SK-N-SH treated with all-trans-retinoic acid at 6 μM for 48 hours (cell line): ENCODE data around the gene C11orf58.

ENCODE experiments used
- ATAC-seq: fragments of 200-7000 bp; cut with Tn5 transposase; 3 replicates; pipeline ENCODE4 v1.9.1; 2020; ENCODE audit warnings: mild to moderate bottlenecking, moderate library complexity
- ARNTL ChIP-seq: fragments of 450-650 bp; formaldehyde crosslinking; IDR thresholded peaks from 2 replicates; pipeline ENCODE4 v1.5.0; 2020; ENCODE audit warnings: low read depth, mild to moderate bottlenecking, moderate library complexity, borderline replicate concordance
- BACH2 ChIP-seq: fragments of 250-450 bp; sonication (Bioruptor Pico); IDR thresholded peaks from 2 replicates; pipeline ENCODE4 v1.9.0; 2021; ENCODE audit warnings: mild to moderate bottlenecking, borderline replicate concordance
- CSDC2 ChIP-seq: fragments of 250-450 bp; sonication (Bioruptor Pico); IDR thresholded peaks from 2 replicates; pipeline ENCODE4 v1.5.0; 2020; ENCODE audit warnings: mild to moderate bottlenecking, moderate library complexity
- GLIS3 ChIP-seq: fragments of 250-450 bp; sonication (Bioruptor Pico); IDR thresholded peaks from 2 replicates; pipeline ENCODE4 v1.5.0; 2020; ENCODE audit warnings: mild to moderate bottlenecking, moderate library complexity
- ISL1 ChIP-seq: fragments of 250-450 bp; sonication (Bioruptor Pico); IDR thresholded peaks from 2 replicates; pipeline ENCODE4 v2.1.2; 2022; ENCODE audit warnings: mild to moderate bottlenecking, moderate library complexity
- OSR1 ChIP-seq: fragments of 250-450 bp; sonication (Bioruptor Pico); IDR thresholded peaks from 2 replicates; pipeline ENCODE4 v1.8.0; 2022; ENCODE audit warnings: moderate library complexity, mild to moderate bottlenecking, inconsistent platforms
- PPARA ChIP-seq: fragments of 250-450 bp; sonication (Bioruptor Pico); IDR thresholded peaks from 2 replicates; pipeline ENCODE4 v1.5.0; 2020; ENCODE audit warnings: mild to moderate bottlenecking, borderline replicate concordance
- SNAI2 ChIP-seq: fragments of 250-450 bp; sonication (Bioruptor Pico); IDR thresholded peaks from 2 replicates; pipeline ENCODE4 v1.5.0; 2020; ENCODE audit warnings: mild to moderate bottlenecking, moderate library complexity
- TCF4 ChIP-seq: fragments of 250-450 bp; sonication (Bioruptor Pico); IDR thresholded peaks from 2 replicates; pipeline ENCODE4 v1.8.0; 2021; ENCODE audit warnings: mild to moderate bottlenecking, moderate library complexity, borderline replicate concordance
- TOX ChIP-seq: fragments of 250-450 bp; sonication (Bioruptor Pico); IDR thresholded peaks from 2 replicates; pipeline ENCODE4 v1.8.0; 2021; ENCODE audit warnings: mild to moderate bottlenecking, moderate library complexity, borderline replicate concordance
- TSHZ2 ChIP-seq: fragments of 250-450 bp; sonication (Bioruptor Pico); IDR thresholded peaks from 2 replicates; pipeline ENCODE4 v1.5.0; 2020; ENCODE audit warnings: mild to moderate bottlenecking, moderate library complexity
- ZC3H10 ChIP-seq: fragments of 250-450 bp; sonication (Bioruptor Pico); IDR thresholded peaks from 2 replicates; pipeline ENCODE4 v1.5.1; 2021; ENCODE audit warnings: mild to moderate bottlenecking, moderate library complexity
- ZFP3 ChIP-seq: fragments of 250-450 bp; sonication (Bioruptor Pico); IDR thresholded peaks from 2 replicates; pipeline ENCODE4 v1.5.0; 2020; ENCODE audit warnings: mild to moderate bottlenecking, moderate library complexity
- ZFP30 ChIP-seq: fragments of 450-650 bp; formaldehyde crosslinking; IDR thresholded peaks from 2 replicates; pipeline ENCODE4 v1.5.0; 2022; ENCODE audit warnings: mild to moderate bottlenecking, moderate library complexity
- ZNF565 ChIP-seq: fragments of 450-650 bp; formaldehyde crosslinking; conservative IDR thresholded peaks from 2 replicates; pipeline ENCODE4 v1.5.0; 2020; ENCODE audit warnings: low read depth, mild to moderate bottlenecking, moderate library complexity
- ZNF70 ChIP-seq: fragments of 450-650 bp; formaldehyde crosslinking; IDR thresholded peaks from 2 replicates; pipeline ENCODE4 v1.5.0; 2020; ENCODE audit warnings: mild to moderate bottlenecking, moderate library complexity
- TF ChIP-seq, protein P1 (sequence below): fragments of 250-450 bp; sonication (Bioruptor Pico); IDR thresholded peaks from 2 replicates; pipeline ENCODE4 v1.8.0; 2020; ENCODE audit warnings: mild to moderate bottlenecking, moderate library complexity, borderline replicate concordance
- TF ChIP-seq, protein P2 (sequence below): fragments of 250-450 bp; sonication (Bioruptor Pico); IDR thresholded peaks from 2 replicates; pipeline ENCODE4 v1.5.1; 2021; ENCODE audit warnings: mild to moderate bottlenecking, moderate library complexity
- TF ChIP-seq, protein P3 (sequence below): fragments of 250-450 bp; sonication (Bioruptor Pico); IDR thresholded peaks from 2 replicates; pipeline ENCODE4 v1.8.0; 2021; ENCODE audit warnings: low read depth, mild to moderate bottlenecking, moderate library complexity, borderline replicate concordance

Gene C11orf58

DNA sequence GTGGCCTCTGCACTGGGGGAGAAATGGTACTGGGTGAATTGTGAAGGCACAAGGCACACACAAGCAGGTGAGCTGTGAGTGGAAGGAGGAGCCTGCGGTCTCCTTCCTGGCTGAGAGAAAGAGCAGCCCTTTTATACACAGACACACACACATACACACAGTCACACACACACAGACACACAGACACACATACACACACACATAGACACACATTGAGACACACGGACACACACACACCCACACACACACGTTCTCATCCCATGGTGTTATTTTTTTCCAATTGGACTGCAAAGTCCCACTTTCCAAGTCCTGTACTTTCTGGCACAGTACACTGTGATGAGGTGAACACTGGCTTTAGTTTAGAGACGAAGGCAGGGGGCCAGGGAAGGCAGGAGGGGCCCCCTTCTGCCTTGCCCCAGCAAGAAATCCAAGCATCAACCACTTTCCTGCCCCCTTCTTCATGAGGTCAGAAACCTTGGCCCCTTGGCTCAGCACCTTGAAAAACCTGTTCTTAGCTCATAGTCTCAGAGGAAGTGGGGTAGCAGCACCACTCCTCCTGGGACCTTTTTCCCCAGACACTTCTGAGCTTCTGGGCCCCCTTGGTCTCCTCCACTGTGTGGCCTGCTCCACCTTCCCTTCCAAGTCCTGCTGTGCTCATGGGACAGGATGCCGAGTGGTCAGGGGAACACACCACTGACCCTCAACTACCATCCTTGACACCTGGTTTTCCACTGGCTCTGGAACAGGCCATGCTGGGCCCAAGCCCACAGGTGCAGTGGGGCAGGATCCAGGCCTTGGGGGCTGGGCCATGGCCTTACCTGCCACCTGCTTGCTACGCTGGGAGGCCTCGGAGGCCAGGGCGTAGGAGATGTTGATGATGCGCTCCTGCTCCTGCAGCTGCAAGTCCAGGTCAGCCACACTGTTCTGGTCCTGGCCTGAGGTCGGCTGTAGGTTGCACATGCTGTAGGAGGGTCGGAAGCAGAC lies 43.8 kb downstream of the C11orf58 start:
- TF ChIP-seq ARNTL (CRISPR knock-in tag) (no peak), SNAI2 (CRISPR knock-in tag) (no peak), ZFP3 (CRISPR knock-in tag) (no peak), OSR1 (CRISPR knock-in tag) (no peak), ZNF565 (CRISPR knock-in tag) (no peak), ISL1 (CRISPR knock-in tag) (no peak), TCF4 (CRISPR knock-in tag) (no peak), ZFP30 (CRISPR knock-in tag) (no peak), ZC3H10 (CRISPR knock-in tag) (no peak), TOX (no peak), TSHZ2 (CRISPR knock-in tag) (no peak), PPARA (CRISPR knock-in tag) (no peak), CSDC2 (CRISPR knock-in tag) (no peak), BACH2 (no peak)
- TF ChIP-seq, all 23 proteins: peak for 0
- no peak for ATAC-seq

- TF ChIP-seq BACH2 (no peak), OSR1 (CRISPR knock-in tag) (no peak), ZNF70 (CRISPR knock-in tag) (no peak), CSDC2 (CRISPR knock-in tag) (no peak), TSHZ2 (CRISPR knock-in tag) (no peak)
- TF ChIP-seq, protein P1, sequence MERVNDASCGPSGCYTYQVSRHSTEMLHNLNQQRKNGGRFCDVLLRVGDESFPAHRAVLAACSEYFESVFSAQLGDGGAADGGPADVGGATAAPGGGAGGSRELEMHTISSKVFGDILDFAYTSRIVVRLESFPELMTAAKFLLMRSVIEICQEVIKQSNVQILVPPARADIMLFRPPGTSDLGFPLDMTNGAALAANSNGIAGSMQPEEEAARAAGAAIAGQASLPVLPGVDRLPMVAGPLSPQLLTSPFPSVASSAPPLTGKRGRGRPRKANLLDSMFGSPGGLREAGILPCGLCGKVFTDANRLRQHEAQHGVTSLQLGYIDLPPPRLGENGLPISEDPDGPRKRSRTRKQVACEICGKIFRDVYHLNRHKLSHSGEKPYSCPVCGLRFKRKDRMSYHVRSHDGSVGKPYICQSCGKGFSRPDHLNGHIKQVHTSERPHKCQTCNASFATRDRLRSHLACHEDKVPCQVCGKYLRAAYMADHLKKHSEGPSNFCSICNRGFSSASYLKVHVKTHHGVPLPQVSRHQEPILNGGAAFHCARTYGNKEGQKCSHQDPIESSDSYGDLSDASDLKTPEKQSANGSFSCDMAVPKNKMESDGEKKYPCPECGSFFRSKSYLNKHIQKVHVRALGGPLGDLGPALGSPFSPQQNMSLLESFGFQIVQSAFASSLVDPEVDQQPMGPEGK (CRISPR knock-in tag) = no peak
- no peak for ATAC-seq
These were observed 44.9 kb downstream of the C11orf58 start for GRCh38 chr11:16783321-16783801.

- ATAC-seq = no peak
- TF ChIP-seq GLIS3 (CRISPR knock-in tag) (no peak), ZC3H10 (CRISPR knock-in tag) (no peak), BACH2 (no peak), ARNTL (CRISPR knock-in tag) (no peak), ZNF70 (CRISPR knock-in tag) (no peak), ISL1 (CRISPR knock-in tag) (no peak), TOX (no peak), CSDC2 (CRISPR knock-in tag) (no peak), SNAI2 (CRISPR knock-in tag) (no peak)
- TF ChIP-seq, protein P1 (CRISPR knock-in tag) = no peak
- TF ChIP-seq, protein P2, sequence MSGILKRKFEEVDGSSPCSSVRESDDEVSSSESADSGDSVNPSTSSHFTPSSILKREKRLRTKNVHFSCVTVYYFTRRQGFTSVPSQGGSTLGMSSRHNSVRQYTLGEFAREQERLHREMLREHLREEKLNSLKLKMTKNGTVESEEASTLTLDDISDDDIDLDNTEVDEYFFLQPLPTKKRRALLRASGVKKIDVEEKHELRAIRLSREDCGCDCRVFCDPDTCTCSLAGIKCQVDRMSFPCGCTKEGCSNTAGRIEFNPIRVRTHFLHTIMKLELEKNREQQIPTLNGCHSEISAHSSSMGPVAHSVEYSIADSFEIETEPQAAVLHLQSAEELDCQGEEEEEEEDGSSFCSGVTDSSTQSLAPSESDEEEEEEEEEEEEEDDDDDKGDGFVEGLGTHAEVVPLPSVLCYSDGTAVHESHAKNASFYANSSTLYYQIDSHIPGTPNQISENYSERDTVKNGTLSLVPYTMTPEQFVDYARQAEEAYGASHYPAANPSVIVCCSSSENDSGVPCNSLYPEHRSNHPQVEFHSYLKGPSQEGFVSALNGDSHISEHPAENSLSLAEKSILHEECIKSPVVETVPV = no peak
- TF ChIP-seq, protein P3, sequence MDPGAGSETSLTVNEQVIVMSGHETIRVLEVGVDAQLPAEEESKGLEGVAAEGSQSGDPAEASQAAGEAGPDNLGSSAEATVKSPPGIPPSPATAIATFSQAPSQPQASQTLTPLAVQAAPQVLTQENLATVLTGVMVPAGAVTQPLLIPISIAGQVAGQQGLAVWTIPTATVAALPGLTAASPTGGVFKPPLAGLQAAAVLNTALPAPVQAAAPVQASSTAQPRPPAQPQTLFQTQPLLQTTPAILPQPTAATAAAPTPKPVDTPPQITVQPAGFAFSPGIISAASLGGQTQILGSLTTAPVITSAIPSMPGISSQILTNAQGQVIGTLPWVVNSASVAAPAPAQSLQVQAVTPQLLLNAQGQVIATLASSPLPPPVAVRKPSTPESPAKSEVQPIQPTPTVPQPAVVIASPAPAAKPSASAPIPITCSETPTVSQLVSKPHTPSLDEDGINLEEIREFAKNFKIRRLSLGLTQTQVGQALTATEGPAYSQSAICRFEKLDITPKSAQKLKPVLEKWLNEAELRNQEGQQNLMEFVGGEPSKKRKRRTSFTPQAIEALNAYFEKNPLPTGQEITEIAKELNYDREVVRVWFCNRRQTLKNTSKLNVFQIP (CRISPR knock-in tag) = no peak
These were observed 45.6 kb downstream of the C11orf58 start for GRCh38 chr11:16784097-16784496.
